GM12878 (cell line): ENCODE results near the gene SLC25A40. TPM values are rescaled to one million over a fixed set of nuclear protein-coding genes. Genes with fewer than 3 reads are reported as not detected.

Experiments
- ATAC-seq: fragments of 200-7000 bp; cut with Tn5 transposase; 3 replicates; pipeline ENCODE4 v1.9.1; 2020; ENCODE audit warnings: mild to moderate bottlenecking, moderate library complexity
- BruUV-seq: library from RNA; stranded (reverse); fragments of 400-500 nt; replicated peaks from 2 replicates; lab custom pipeline; 2021; lab: Mats Ljungman, UMichigan
- CTCF ChIA-PET: fragments of 300-600 bp; sonication (Branson Sonifier 250); formaldehyde crosslinking; extraction: SDS; loops from one replicate; lab custom pipeline; 2021; ENCODE audit warnings: inconsistent platforms; lab: Yijun Ruan, JAX
- POLR2A ChIA-PET: fragments of 350-600 bp; formaldehyde crosslinking; extraction: SDS; loops from one replicate; lab custom pipeline; 2021; ENCODE audit warnings: inconsistent platforms; lab: Charles Lee
- RAD21 ChIA-PET: fragments of 300-600 bp; sonication (Branson Sonifier 250); formaldehyde crosslinking; loops from one replicate; lab custom pipeline; 2023; ENCODE audit warnings: antibody characterized with exemption; ENCODE audit not compliant: unreplicated experiment; lab: Charles Lee
- SMC1A ChIA-PET: fragments of 300-600 bp; sonication (Branson Sonifier 250); formaldehyde crosslinking; loops from one replicate; lab custom pipeline; 2023; ENCODE audit not compliant: unreplicated experiment, uncharacterized antibody; lab: Charles Lee
- DNase-seq: peaks from one replicate; pipeline ENCODE4 v3.0.0-alpha.2; 2011; ENCODE audit warnings: low read depth, low spot score
- FAIRE-seq: peaks from 3 replicates; lab custom pipeline; 2011; peaks lifted over from hg19 to GRCh38; lab: Jason Lieb, UNC
- H2AFZ ChIP-seq: 2 replicates; pipeline ENCODE4 v1.6.0; 2011; ENCODE audit warnings: low read depth, low read length, control low read depth; ENCODE audit not compliant: control insufficient read depth
- H3K27ac ChIP-seq: 2 replicates; pipeline ENCODE4 v1.5.1; 2011; ENCODE audit warnings: control low read depth; ENCODE audit not compliant: control insufficient read depth, insufficient read depth
- H3K27me3 ChIP-seq, 2 experiments: replicated peaks in 1 of 2; 2 replicates each; pipeline versions ENCODE4 v1.6.0 to v1.6.1; 2011; ENCODE audit warnings: low read length in 1 of 2; ENCODE audit not compliant: control insufficient read depth in 2 of 2, insufficient read depth in 2 of 2
- H3K36me3 ChIP-seq, 2 experiments: 2 replicates each; pipeline ENCODE4 v1.5.1; 2011; ENCODE audit warnings: low read length in 1 of 2; ENCODE audit not compliant: control insufficient read depth in 2 of 2, insufficient read depth in 2 of 2
- H3K4me1 ChIP-seq: 2 replicates; pipeline ENCODE4 v1.6.1; 2011; ENCODE audit warnings: mild to moderate bottlenecking, low read length, moderate library complexity, mixed read lengths; ENCODE audit not compliant: control insufficient read depth, insufficient read depth
- H3K4me2 ChIP-seq: 2 replicates; pipeline ENCODE4 v1.6.0; 2011; ENCODE audit warnings: control low read depth; ENCODE audit not compliant: control insufficient read depth, insufficient read depth
- H3K4me3 ChIP-seq: fragments of 200-600 bp; sonication (generic); 2 replicates; pipeline ENCODE4 v1.5.1; 2016
- H3K79me2 ChIP-seq: 2 replicates; pipeline ENCODE4 v1.6.0; 2011; ENCODE audit warnings: low read length; ENCODE audit not compliant: control insufficient read depth, insufficient read depth
- H3K9ac ChIP-seq: 2 replicates; pipeline ENCODE4 v1.8.0; 2011; ENCODE audit warnings: low read length, control low read depth, mixed read lengths; ENCODE audit not compliant: control insufficient read depth, insufficient read depth
- H3K9me3 ChIP-seq: replicated peaks from 3 replicates; pipeline ENCODE4 v1.5.1; 2011; ENCODE audit warnings: mild to moderate bottlenecking, low read length; ENCODE audit not compliant: control insufficient read depth, insufficient read depth
- H4K20me1 ChIP-seq: 2 replicates; pipeline ENCODE4 v1.6.0; 2011; ENCODE audit not compliant: control insufficient read depth, insufficient read depth
- CBX5 ChIP-seq: sonication (generic); IDR thresholded peaks from 2 replicates; pipeline ENCODE4 v1.6.1; 2016; ENCODE audit warnings: low read depth, moderate library complexity, mild to moderate bottlenecking, inconsistent platforms
- IKZF2 ChIP-seq, 2 experiments: fragments of 450-650 bp; IDR thresholded peaks; 2 replicates each; pipeline ENCODE4 v1.6.1; 2017; ENCODE audit warnings: mild to moderate bottlenecking in 2 of 2, moderate library complexity in 2 of 2
- PKNOX1 ChIP-seq: fragments of 450-650 bp; IDR thresholded peaks from 2 replicates; pipeline ENCODE4 v1.6.1; 2016; ENCODE audit warnings: mild to moderate bottlenecking
- SRF ChIP-seq, 2 experiments: IDR thresholded peaks; 2 replicates each; pipeline ENCODE4 v1.6.1; 2011; ENCODE audit warnings: low read depth in 2 of 2, low read length in 2 of 2, mild to moderate bottlenecking in 1 of 2, moderate library complexity in 1 of 2
- ZZZ3 ChIP-seq: IDR thresholded peaks from 2 replicates; pipeline ENCODE4 v1.6.1; 2011; ENCODE audit warnings: low read depth; ENCODE audit not compliant: control insufficient read depth, insufficient read length
- WGBS: methylation state at CpG from one replicate; pipeline ENCODE4 v1.1.6; 2016; ENCODE audit warnings: low lambda C conversion rate; ENCODE audit not compliant: insufficient replicate concordance, insufficient coverage; ENCODE audit errors: missing lambda C conversion rate; 5-methylcytosine and 5-hydroxymethylcytosine counted together
- in situ Hi-C: fragments of 300-500 bp; cut with MboI; formaldehyde crosslinking; loops from 9 replicates; pipeline ENCODE4 v1.14.3; 2018; ENCODE audit warnings: mixed read lengths
- intact Hi-C: fragments of 100-400 bp; cut with micrococcal nuclease; formaldehyde crosslinking; loops from one replicate; pipeline ENCODE4 v1.14.2; 2022; ENCODE audit not compliant: unreplicated experiment
- polyA plus RNA-seq, 11 experiments: library from polyadenylated mRNA; depleted of rRNA in 4 of 11; unstranded in 6 of 11; stranded (reverse) in 5 of 11; fragments of >200 nt; fragmentation: Nextera tagmentation in 4 of 11; fragmentation: Illumina TruSeq in 1 of 11; extraction: Ambion mirVana in 4 of 11; extraction: Trizol in 1 of 11; gene quantifications; 1 replicate in 1 of 11; 2 replicates in 10 of 11; pipeline versions ENCODE4 v1.2.1 to v1.2.3, GENCODE V29; 2011 to 2016; ENCODE audit warnings: inconsistent platforms in 2 of 11, missing spikeins in 2 of 11, low read depth in 1 of 11
- total RNA-seq, 4 experiments: library from RNA; depleted of rRNA in 3 of 4; stranded (reverse); fragments of >200 nt in 3 of 4; fragmentation: Illumina TruSeq in 1 of 4; extraction: Trizol in 1 of 4; gene quantifications; 2 replicates each; pipeline versions ENCODE4 v1.2.1 to v1.2.3, GENCODE V29; 2013 to 2021

SLC25A40 gene
- total and polyA plus RNA-seq, 10 of the 15 experiments (the other 5 are each of a cell fraction or from before 2014, with no cell fraction given), result 15.8 to 60.3 (median 22.2) TPM

DNA sequence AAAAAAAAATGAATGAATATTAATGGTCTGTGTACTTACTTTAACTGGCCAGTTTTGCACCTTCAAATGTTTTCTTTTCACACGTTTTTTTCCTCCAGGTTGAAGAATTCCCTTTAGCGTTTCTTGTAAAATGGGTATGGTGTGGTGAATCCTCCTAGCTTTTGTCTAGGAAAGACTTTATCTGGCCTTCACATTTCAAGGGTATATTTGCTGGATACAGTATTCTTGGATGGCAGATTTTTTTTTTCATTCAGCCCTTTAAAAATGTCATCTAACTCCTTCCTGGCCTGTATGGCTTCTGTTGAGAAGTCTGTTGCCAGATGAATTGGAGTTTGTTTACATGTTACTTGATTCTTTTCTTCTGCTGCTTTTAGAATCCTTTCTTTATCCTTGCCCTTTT lies 10.1 kb downstream of the SLC25A40 start:
- SMC1A ChIA-PET, result interaction anchor here (1.6 kb wide), 1 partner anchor 9 kb away, joined by 3 read pairs; no protein-coding TSS in a partner anchor
- Histone ChIP-seq H3K4me2 (no peak overlapping the region), H3K9ac (no peak overlapping the region), H4K20me1 (no peaks in the 10 kb centered on the region), H3K9me3 (peaks cover 32% of the 10 kb centered on the region), H3K79me2 (peaks cover 19% of the 10 kb centered on the region), H2AFZ (no peak overlapping the region), H3K4me3 (no peak overlapping the region), H3K4me1 (no peaks in the 10 kb centered on the region), H3K27ac (no peak overlapping the region), H3K27me3 (no peaks in the 10 kb centered on the region)
- BruUV-seq, result no TSS peak
- POLR2A ChIA-PET, result no interaction called here
- intact Hi-C loops, result no loop called here
- CTCF ChIA-PET, result no interaction called here
- in situ Hi-C loops, result no loop called here
- DNase-seq, result no peak
- FAIRE-seq, result no peak
- RAD21 ChIA-PET, result no interaction called here
- no peak for ATAC-seq
- WGBS, result 92% methylated on average over 2 of the region's 2 CpGs
- peak; percentile 80; the same call in 1 of the 2 replicates for TF ChIP-seq CBX5
- no peak for TF ChIP-seq SRF (IDR thresholded peaks at IDR 0.05; ENCODE audit: low read depth in 2 of 2, low read length in 2 of 2)
- no peak for TF ChIP-seq IKZF2 (IDR thresholded peaks at IDR 0.05)
- TF ChIP-seq ZZZ3, result no peak
- no peak for TF ChIP-seq PKNOX1
- TF ChIP-seq, all 136 proteins: peak for 1
- H3K36me3 ChIP-seq, result peaks cover 0 to 14% of the 10 kb centered on the region in 2 experiments; a peak in 3 of 4 replicates
